HepG2 (cell line): ENCODE results near the gene NAIF1. TPM values are rescaled to one million over a fixed set of nuclear protein-coding genes. Genes with fewer than 3 reads are reported as not detected.
A peak's percentile ranks its signal among the peaks of the same experiment; 100 is the strongest.

Experiments used
- ATF7-NPFF ChIP-seq: sonication (generic); formaldehyde crosslinking; IDR thresholded peaks from 2 replicates; pipeline ENCODE4 v1.8.1; 2023; ENCODE audit warnings: mild to moderate bottlenecking, low read depth, missing genetic modification reagents, moderate library complexity
- BCL6 ChIP-seq: IDR thresholded peaks from 2 replicates; pipeline ENCODE4 v1.6.1; 2016; ENCODE audit warnings: missing genetic modification reagents, missing compliant biosample characterization
- BRD4 ChIP-seq: sonication (generic); formaldehyde crosslinking; IDR thresholded peaks from 2 replicates; pipeline ENCODE4 v1.4.0; 2020; ENCODE audit warnings: missing genetic modification reagents
- GLMP ChIP-seq: sonication (generic); formaldehyde crosslinking; IDR thresholded peaks from 2 replicates; pipeline ENCODE4 v1.9.0; 2021; ENCODE audit warnings: missing genetic modification reagents, mild to moderate bottlenecking, borderline replicate concordance
- HMGXB4 ChIP-seq, 2 experiments: sonication (generic) in 1 of 2; formaldehyde crosslinking in 1 of 2; IDR thresholded peaks; 2 replicates each; pipeline versions ENCODE4 v1.4.0 to v1.6.1; 2018 to 2020; ENCODE audit warnings: missing genetic modification reagents in 2 of 2, borderline replicate concordance in 1 of 2, low read depth in 1 of 2, mild to moderate bottlenecking in 1 of 2, missing biosample characterization in 1 of 2
- HOXA3 ChIP-seq: sonication (generic); formaldehyde crosslinking; IDR thresholded peaks from 2 replicates; pipeline ENCODE4 v1.5.0; 2020; ENCODE audit warnings: missing genetic modification reagents
- IKZF5 ChIP-seq: IDR thresholded peaks from 2 replicates; pipeline ENCODE4 v1.6.1; 2018; ENCODE audit warnings: missing genetic modification reagents, mild to moderate bottlenecking, missing compliant biosample characterization
- ISL2 ChIP-seq: sonication (generic); formaldehyde crosslinking; IDR thresholded peaks from 2 replicates; pipeline ENCODE4 v1.5.0; 2020; ENCODE audit warnings: missing genetic modification reagents
- KAT8 ChIP-seq: IDR thresholded peaks from 2 replicates; pipeline ENCODE4 v1.6.1; 2016; ENCODE audit warnings: missing genetic modification reagents, missing compliant biosample characterization
- PBX2 ChIP-seq: IDR thresholded peaks from 2 replicates; pipeline ENCODE4 v1.6.1; 2016; ENCODE audit warnings: control low read depth
- RAD51 ChIP-seq: fragments of 450-650 bp; IDR thresholded peaks from 2 replicates; pipeline ENCODE4 v1.6.1; 2016; ENCODE audit warnings: borderline replicate concordance
- SP2 ChIP-seq: sonication (generic); formaldehyde crosslinking; IDR thresholded peaks from 2 replicates; pipeline ENCODE4 v1.5.1; 2020; ENCODE audit warnings: mild to moderate bottlenecking, missing genetic modification reagents
- SP4 ChIP-seq: sonication (generic); formaldehyde crosslinking; IDR thresholded peaks from 2 replicates; pipeline ENCODE4 v1.8.1; 2023; ENCODE audit warnings: mild to moderate bottlenecking, missing genetic modification reagents
- TCF7L2 ChIP-seq: IDR thresholded peaks from 2 replicates; pipeline ENCODE4 v1.6.1; 2011; ENCODE audit warnings: mild to moderate bottlenecking, low read depth, low read length, moderate library complexity
- ZBTB37 ChIP-seq: sonication (generic); formaldehyde crosslinking; IDR thresholded peaks from 2 replicates; pipeline ENCODE4 v1.4.0; 2020; ENCODE audit warnings: mild to moderate bottlenecking, missing genetic modification reagents
- ZFP36L1 ChIP-seq: sonication (generic); formaldehyde crosslinking; IDR thresholded peaks from 2 replicates; pipeline ENCODE4 v1.8.0; 2022; ENCODE audit warnings: mild to moderate bottlenecking, missing genetic modification reagents, moderate library complexity
- ZNF251 ChIP-seq: sonication (generic); formaldehyde crosslinking; IDR thresholded peaks from 2 replicates; pipeline ENCODE4 v1.9.0; 2021; ENCODE audit warnings: mild to moderate bottlenecking, missing genetic modification reagents
- ZNF333 ChIP-seq: sonication (generic); formaldehyde crosslinking; IDR thresholded peaks from 2 replicates; pipeline ENCODE4 v1.4.0; 2020; ENCODE audit warnings: mild to moderate bottlenecking, missing genetic modification reagents, borderline replicate concordance
- ZNF550 ChIP-seq: sonication (generic); formaldehyde crosslinking; IDR thresholded peaks from 2 replicates; pipeline ENCODE4 v1.4.0; 2020; ENCODE audit warnings: mild to moderate bottlenecking, missing genetic modification reagents, borderline replicate concordance
- ZNF660 ChIP-seq: sonication (generic); formaldehyde crosslinking; IDR thresholded peaks from 2 replicates; pipeline ENCODE4 v1.5.1; 2020; ENCODE audit warnings: mild to moderate bottlenecking, low read depth, missing genetic modification reagents, borderline replicate concordance
- ZNF747 ChIP-seq: sonication (generic); formaldehyde crosslinking; IDR thresholded peaks from 2 replicates; pipeline ENCODE4 v1.8.1; 2023; ENCODE audit warnings: missing genetic modification reagents, mild to moderate bottlenecking, borderline replicate concordance
- ZNF772 ChIP-seq: sonication (generic); formaldehyde crosslinking; IDR thresholded peaks from 2 replicates; pipeline ENCODE4 v1.5.0; 2020; ENCODE audit warnings: mild to moderate bottlenecking, missing genetic modification reagents
- ZSCAN31 ChIP-seq: sonication (generic); formaldehyde crosslinking; IDR thresholded peaks from 2 replicates; pipeline ENCODE4 v1.5.0; 2020; ENCODE audit warnings: low read depth, mild to moderate bottlenecking, missing genetic modification reagents
- polyA plus RNA-seq, 8 experiments: library from polyadenylated mRNA; depleted of rRNA in 3 of 8; stranded (reverse) in 7 of 8; unstranded in 1 of 8; fragments of >200 nt; fragmentation: Illumina TruSeq in 4 of 8; extraction: Trizol in 4 of 8; gene quantifications; 2 replicates each; pipeline versions ENCODE4 v1.2.1 to v1.2.3, GENCODE V29; 2011 to 2016; ENCODE audit warnings: low read depth in 4 of 8, missing spikeins in 1 of 8, mixed read lengths in 1 of 8; ENCODE audit not compliant: insufficient read depth in 1 of 8
- total RNA-seq, 5 experiments: library from RNA; depleted of rRNA; stranded (reverse); fragments of >200 nt; fragmentation: Illumina TruSeq; extraction: Trizol; gene quantifications; 2 replicates each; pipeline ENCODE4 v1.2.3, GENCODE V29; 2016; ENCODE audit warnings: low read depth in 1 of 5

Gene NAIF1
- total and polyA plus RNA-seq, 2 of the 13 experiments (the other 11 are each of a cell fraction or from before 2014, with no cell fraction given): 6.0 to 6.9 TPM

- TF ChIP-seq HOXA3 (CRISPR knock-in tag) (peak; percentile 10; the same call in 1 of the 2 replicates), ZNF747 (CRISPR knock-in tag) (no peak), ZBTB37 (CRISPR knock-in tag) (0 out of 2 replicates have a peak, but pooled peaks have one; percentile 24), SP4 (CRISPR knock-in tag) (peak; percentile 100), BRD4 (CRISPR knock-in tag) (peak; percentile 28; the same call in 1 of the 2 replicates), SP2 (CRISPR knock-in tag) (peak; percentile 95), IKZF5 (CRISPR knock-in tag) (no peak), KAT8 (peak; percentile 65), ATF7-NPFF (no peak), ZSCAN31 (CRISPR knock-in tag) (no peak), HMGXB4 (CRISPR knock-in tag; IDR thresholded peaks at IDR 0.05; ENCODE audit: borderline replicate concordance in 1 of 2, low read depth in 1 of 2) (peak; percentile 5 to 42; a peak in 1 of 4 replicates), TCF7L2 (no peak), GLMP (CRISPR knock-in tag) (no peak), RAD51 (no peak), PBX2 (CRISPR knock-in tag) (peak; percentile 97), ZFP36L1 (CRISPR knock-in tag) (no peak), ZNF660 (no peak), ZNF772 (CRISPR knock-in tag) (no peak), BCL6 (CRISPR knock-in tag) (no peak), ZNF333 (peak; percentile 48; the same call in 1 of the 2 replicates), ISL2 (CRISPR knock-in tag) (no peak), ZNF550 (CRISPR knock-in tag) (no peak), ZNF251 (CRISPR knock-in tag) (no peak)
Observed at GRCh38 chr9:128066713-128067644, at the start of gene NAIF1 (continued).
